GM21737 (cell line): ENCODE measurements around the gene CCDC24.

Experiments used
- ATAC-seq: cut with Tn5 transposase; IDR thresholded peaks from one replicate; pipeline ENCODE4 v1.9.1; 2021; ENCODE audit warnings: mild to moderate bottlenecking, moderate library complexity; ENCODE audit not compliant: unreplicated experiment

Gene CCDC24

DNA sequence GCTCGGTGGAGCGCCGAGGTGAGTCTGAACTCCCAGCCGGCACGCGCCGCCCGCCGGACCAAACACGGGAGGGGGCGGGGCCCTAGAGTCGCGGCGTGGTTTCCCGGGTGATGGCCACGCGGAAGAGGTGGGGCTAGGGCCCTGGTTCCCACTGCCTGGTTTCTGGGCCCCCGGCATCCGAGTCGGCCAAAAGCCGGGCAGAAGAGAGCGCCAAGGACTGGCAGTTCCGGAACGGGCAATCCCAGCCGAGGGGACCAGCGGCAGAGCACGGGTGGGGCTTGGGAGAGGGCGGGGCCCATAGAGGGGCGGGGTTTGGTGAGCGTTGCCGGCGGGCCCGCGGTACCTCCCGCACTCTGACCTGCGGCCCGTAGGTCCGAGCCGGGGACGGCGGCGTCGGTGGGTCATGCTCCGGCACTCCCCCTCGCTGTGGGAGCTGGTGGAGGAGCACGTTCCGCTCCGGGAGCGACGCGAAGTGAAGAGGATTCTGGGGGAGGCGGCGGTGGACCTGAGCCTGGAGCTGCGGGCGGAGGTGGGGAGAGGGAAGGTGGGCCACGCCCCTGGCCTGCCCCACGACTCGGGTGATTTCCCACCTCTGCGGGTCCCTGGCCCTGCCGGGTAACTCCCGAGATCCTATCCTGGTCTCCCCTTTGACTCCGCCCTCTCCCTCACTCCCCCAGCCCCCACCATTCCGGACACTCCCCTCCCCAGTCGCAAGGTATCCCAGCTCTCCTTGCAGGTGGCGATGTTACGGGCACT is at the start of gene CCDC24:
TSS of gene CCDC24 (plus strand) at position 124 of the 756 bp plus-strand sequence. CDS start at position 404, 280 bp downstream.
- peak; percentile 72 for ATAC-seq

DNA sequence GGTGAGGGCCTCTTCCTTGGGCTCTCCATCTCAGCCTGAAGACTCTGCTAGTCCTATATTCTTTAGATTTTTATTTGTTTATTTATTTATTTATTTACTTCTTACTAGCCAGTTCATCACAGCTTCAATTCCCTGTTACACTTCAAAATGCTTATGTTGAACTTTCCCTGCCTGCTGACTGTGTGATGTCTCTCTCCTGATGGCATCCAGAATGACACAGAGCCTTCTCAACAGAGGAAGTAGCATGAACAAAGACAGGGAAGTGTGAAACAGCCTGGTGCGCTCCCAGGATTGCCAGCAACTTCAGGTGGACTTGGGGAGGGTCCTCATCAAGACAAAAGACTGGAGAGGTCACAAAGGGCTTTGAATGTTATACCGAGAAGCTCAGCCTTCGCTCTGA is 49.0 kb upstream of the CCDC24 start:
- no peak for ATAC-seq

DNA sequence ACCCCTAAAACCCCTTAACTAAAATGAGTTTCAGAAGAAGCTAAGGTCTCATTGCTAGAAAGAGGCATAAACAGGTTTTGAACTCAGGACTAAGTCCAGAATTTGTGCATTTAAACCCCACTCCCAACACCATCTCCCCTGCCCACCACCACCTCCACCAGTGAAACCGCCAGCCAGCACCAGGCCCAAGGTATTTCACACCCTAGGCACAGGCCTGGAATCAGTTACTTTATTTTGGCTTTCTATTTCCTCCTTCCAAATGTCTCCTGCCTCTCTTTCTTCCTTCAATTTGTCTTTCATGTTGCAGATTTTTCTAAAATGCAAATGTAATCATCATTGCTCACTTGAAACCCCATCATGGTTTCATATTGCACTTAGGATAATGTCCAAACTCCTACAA is 46.5 kb upstream of the CCDC24 start:
- ATAC-seq = no peak

DNA sequence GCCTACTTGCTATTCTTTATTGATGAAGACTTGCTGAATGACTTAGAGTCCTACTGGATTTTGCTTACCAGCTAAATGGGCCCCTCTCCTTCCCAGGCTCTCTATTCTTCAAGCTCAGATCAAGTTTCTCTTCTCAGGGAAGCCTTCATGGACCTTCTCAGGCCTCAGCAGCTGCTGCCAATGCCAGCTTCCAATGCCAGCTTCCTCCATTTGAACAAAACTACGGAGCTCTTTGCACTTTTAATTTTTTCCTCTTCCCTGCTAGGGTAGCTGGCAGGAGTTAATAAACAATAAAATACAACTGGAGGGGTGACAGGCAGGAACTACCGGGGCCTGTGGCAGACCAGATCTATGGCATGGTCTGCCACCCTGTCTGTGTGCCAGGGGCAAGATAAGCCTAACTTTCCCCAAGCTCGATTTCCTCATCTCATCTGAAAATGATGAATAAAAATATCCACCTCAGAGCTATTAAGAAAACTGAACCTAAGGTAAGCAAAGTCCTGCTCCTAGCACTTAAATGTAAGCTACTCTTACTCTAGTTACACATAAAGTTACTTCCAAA is 45.6 kb upstream of the CCDC24 start:
- ATAC-seq = no peak

DNA sequence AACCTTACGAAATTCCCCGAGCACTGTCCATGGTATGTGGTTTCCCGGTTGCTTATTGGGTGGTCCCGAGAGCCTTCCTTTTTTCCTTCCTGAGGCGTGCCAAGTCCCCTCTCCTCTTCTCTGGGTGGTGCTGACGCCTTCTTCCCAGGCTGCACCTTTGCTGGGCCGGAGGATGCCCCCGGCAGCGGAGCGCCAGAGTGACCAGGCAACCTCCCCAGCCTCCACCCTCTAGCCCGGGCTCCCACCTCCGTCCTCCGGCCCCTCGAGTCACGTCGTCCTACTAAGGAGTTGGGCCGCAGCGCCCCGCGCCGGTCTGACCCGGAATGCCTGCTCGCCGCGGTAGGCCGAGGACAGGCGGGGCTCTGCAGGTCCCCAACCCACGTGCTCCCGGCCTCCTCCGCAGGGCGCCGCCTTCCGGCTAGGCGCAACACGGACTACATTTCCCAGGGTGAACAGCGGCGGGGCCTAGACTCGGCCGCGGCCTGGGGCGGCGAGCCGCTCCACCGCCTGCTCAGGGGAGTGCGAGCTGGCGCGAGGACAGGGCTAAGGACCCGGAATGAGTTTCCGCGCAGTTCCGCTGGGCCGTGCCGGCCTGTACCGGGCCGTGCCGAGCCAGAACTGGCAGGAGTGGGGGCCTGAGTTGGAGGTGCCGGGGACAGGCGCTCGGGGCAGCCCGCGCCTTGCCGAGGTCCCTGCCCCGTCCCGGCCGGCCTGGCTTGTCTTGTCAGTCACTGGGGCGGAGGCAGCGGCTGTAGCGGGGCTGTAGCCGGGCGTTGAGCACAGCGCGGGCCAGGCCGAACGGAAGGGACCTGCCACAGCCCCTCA is 45.0 kb upstream of the CCDC24 start, which contains the start of gene IPO13:
TSS of gene IPO13 (plus strand) at position 715 of the 825 bp plus-strand sequence. CDS start 651 bp downstream, outside the sequence.
- ATAC-seq = peak; percentile 85

DNA sequence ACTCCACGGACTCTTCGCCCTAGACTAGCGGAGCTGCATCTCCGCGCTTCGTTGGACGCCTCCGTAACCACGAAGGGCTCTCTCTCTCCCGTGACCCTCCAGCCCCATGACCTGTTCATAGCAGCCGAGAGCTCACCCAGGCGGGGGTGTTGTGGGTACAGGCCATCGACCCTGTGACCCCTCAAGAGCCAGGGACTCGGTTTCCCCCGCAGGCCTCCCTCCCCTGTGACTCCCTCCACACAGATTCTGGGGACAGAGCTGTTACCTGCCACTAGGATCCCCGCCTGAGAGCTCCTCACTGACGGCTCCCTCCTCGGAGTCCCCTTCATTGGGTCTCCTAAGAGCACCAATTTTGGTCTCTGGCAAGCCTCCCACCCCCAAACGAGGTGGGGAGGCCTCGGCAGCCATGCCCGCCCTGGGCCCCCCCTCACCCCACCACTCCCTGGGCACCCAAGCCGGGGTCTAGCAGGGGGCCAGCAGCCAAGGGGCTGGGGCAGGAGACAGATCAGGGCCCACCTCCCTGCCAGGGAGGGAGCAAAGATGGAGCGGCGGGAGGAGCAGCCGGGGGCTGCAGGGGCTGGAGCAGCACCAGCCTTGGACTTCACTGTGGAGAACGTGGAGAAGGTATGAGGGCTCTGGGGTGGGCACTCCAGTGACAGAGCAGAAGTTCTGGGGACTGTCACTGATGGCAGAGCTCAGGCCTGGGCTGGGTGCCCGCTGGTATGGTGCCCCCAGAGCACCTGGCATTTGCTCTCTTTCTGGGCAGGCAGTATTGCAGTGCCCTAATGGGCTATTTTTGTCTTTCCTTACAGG is 44.1 kb upstream of the CCDC24 start:
- peak; percentile 18 for ATAC-seq

DNA sequence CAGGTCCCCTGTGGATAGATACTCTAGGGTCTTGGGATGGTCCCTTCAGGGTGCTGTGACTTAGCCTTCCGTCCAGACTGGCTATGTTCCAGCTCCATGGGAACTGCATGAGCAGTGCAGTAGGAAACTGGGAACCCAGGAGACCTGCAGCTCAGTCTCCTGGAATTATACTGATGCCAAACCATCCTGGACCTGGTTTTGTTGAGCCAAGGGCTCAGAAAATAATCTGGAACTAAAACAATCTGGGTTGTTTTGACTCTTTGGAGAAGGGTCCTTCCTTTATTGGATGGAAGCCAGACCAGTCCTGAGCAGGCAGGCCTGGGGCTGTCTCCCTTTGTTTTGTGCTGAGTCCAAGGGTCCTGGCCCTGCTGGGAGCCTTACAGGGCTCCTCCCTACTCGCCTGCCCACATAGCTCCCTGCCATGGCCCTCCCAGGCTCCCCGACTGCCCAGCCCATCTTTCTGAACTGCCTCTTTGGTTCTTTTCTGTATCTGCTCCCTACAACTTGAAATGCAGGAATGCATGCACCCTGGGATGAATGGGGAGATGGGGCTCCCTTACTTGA is 43.4 kb upstream of the CCDC24 start:
- no peak for ATAC-seq

DNA sequence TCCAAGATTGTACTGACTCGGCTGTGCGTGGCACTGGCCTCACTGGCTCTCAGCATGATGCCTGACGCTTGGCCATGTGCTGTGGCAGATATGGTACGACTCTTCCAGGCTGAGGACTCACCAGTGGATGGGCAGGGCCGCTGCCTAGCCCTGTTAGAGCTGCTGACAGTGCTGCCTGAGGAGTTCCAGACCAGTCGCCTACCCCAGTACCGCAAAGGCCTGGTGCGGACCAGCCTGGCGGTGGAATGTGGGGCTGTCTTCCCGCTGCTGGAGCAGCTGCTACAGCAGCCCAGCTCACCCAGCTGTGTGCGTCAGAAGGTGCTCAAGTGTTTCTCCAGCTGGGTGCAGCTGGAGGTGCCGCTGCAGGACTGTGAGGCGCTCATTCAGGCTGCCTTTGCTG is 41.7 kb upstream of the CCDC24 start:
- no peak for ATAC-seq

DNA sequence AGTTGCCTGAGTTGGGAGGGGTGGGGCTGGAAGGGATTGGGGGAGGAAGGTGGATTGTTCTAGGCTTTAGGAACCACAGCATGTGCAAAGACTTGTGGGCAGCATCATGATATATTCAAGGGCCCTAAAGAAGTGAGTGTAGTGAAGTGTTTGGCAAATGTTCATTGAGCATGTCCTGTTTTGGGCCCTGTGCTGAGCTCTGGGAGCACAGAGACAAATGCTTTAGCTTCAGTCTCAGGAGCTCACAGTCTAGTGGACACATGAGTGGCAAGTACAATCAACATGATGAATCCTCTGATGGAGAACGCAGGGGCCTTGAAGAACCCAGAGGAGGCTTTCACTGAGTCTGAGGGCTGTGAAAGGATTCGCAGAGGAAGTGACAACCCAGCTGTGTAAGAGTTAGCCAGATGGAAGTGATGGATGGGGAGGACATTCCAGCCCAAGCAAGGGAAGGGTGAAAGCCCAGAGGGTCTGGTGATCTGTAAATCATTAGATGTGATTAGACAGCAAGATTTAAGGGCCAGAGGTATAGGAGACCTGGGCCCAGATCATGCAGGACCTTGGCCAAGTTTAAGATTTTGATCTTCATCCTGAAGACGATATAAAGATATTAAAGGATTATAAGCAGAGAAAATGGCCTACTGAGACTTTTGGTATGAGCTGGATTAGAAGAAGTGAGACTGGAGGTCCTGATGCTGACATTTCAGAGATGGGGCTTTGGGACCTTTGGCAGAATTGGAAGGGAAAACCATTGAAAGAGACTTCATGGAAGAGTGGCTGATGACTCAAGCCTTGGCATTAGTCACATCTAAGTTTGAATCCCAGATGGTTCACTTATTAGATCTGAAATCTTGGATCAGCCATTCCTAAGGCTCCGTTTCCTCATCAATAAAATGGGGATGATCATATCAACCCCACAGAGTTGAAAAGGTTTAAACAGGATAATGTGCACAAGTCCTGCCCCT is 40.1 kb upstream of the CCDC24 start:
- no peak for ATAC-seq

DNA sequence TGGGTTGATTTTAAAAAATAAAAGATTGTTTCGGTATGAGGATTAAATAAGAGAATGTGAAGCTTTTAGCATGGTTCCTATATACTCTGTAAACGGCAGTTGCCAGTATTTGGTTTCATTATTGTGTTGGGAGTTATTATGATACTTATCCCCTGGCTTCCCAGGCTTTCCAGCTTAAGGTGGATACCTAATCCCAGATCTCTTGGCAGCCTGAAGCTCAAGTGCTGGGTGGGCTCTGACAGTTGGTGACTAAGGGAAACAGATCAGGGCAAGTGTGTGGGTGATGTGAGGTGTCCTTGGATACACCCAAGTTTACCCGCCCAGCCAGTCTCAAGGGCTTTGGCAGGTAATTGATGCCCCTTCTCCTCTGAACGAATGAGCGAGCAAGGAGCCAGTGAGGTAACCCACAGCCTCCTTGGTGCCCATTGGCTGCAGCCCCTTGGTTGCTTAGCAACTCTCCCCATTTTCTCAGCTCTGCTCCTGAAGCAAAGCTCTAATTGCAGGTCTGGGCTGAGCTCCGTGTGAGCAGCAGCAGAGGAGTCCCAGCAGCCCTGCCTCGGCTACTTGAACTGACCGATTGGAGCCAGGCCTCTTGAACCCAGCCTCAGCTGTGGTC is 38.6 kb upstream of the CCDC24 start:
- no peak for ATAC-seq

DNA sequence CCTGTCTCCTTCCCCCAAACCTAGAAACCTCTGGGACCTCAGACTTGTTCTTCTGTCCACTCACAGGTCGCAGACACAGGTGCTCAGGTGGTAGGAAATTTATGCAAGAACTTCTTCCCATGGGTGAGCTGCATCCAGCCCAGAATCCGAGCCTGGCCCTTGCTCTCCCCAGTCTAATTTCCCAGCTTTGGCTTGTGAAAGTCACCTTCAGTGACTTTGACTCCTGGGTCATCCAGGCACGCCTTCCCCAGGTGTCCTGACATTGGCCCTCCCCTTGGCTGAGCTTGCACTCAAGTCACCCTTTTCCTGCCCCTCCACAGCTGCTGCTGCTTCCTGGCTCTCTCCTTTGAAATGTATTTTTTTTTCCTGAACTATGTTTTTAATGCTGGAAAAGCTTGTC is 38.0 kb upstream of the CCDC24 start:
- ATAC-seq = no peak

DNA sequence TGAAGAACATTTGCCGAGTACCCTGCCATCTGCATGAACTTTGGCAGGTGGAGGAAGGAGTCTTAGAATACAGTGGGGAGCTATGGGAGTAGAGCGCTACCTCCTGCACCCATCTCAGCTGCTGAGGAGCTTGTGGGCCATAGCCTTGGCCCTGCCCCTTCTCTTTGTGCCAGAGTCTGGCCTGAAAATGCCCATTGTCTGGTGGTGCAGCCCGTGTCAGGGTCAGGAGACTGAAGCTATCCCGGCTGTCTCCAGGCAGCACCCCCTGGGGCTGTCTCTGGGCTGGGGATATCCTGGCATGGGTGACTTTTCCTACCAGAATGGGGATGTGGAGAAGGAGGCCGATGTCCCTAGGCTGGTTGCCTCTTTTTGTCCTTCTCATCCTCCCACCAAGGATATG is 37.4 kb upstream of the CCDC24 start:
- ATAC-seq = no peak

DNA sequence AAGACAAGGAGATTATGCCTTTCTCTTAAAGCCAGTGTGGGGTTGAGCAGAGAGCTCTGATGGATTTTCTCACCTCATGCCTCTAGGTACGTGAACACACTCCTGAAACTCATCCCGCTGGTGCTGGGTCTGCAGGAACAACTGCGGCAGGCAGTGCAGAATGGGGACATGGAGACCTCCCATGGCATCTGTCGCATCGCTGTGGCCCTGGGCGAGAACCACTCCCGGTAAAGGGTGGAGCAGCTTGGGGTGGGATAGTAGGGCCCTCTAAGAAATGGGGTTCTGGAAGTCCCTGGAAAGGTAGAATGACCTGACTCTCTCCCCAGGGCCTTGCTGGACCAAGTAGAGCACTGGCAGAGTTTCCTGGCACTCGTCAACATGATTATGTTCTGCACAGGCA is 35.2 kb upstream of the CCDC24 start:
- no peak for ATAC-seq

DNA sequence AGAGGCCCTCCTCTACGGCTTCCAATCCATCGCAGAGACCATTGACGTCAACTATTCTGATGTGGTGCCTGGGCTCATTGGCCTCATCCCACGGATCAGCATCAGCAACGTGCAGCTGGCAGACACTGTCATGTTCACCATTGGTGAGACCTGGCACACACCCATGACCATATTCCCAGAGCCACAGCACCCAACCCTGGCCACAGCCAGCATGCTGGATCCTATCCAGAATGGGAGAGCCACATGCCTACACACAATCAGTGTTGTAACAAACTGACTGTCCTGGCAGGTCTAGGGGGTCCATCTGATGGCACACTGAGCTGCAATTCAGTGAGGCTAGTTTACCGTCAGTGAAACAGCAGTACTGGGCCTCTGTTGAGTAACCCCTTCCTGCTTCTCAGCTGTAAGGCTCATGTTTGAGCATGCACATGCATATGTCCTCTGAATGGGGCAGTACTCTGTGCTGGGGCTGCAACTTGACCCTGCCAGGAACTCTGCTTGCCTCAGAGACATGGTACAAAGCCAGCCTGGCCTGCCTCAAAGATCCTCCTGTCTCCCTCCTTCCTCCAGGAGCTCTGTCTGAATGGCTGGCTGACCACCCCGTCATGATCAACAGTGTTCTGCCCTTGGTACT is 33.9 kb upstream of the CCDC24 start:
- ATAC-seq = no peak

DNA sequence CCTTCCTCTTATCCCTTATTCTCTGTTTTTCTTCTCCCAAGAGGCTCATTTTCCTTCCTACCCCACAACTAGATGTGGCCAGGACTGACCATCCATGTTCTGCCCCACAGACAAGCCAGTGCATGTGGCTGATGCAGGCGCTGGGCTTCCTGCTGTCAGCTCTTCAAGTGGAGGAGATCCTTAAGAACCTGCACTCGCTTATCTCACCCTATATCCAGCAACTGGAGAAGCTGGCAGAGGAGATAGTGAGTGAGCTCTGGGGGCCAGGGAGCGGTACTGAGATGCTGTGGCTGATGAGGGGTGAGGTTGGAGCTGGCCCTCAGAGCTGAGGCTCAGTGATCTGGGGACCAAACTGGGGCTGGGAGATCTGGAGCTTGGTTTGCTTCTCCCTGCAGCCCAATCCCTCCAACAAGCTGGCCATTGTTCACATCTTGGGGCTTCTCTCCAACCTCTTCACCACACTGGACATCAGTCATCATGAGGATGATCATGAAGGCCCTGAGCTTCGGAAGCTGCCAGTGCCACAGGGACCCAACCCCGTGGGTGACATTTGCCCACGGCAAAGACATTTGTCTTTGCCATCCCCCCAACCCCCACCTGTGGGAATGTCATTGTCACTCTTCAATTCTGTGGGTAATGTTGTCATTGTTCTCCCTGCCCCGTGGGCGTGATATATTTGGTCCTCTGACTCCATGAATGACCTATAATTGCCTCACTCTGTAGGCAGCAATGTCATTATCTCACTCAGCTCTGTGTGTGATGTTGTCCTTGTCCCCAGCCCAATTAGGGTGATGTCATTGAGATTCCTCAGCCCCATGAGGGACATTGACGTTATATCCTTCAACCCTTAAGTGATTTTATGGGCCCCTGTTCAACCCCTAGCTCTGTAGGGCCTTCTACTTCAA is 32.8 kb upstream of the CCDC24 start:
- no peak for ATAC-seq

DNA sequence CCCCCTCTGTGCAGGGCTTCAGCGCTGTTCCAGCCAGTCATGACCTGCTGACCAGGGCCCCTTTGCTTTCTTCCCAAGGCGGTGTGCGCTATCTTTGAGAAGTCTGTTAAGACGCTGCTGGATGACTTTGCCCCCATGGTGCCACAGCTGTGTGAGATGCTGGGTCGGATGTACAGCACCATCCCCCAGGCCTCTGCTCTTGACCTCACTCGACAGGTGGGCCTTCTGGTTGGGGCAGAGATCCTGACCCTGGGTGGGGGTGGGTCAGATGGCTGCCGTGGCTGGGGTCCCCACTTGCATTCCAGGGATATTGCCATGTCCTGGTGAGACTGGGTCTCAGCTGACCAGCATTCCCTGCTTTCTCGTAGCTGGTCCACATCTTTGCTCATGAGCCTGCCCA is 30.6 kb upstream of the CCDC24 start:
- ATAC-seq = no peak

DNA sequence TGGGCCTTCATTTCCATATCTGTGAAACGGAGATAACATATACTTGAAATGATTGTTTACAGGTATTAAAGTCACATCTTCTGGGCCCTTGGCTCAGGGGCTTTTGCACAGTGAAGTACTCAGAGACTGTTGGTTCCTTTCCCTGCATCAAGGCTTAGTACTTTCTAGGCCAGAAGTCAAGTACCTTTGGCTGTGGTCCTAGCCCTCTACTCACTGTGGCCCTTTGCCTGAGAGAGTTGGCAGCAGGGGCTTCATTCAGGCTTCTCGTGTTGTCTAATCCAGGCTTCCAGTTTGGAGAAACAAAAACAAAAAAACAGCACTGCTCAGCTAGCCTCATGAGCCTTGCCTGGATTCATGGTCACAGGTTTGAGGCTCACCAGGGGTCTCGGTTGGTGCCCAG is 29.7 kb upstream of the CCDC24 start:
- ATAC-seq = no peak

DNA sequence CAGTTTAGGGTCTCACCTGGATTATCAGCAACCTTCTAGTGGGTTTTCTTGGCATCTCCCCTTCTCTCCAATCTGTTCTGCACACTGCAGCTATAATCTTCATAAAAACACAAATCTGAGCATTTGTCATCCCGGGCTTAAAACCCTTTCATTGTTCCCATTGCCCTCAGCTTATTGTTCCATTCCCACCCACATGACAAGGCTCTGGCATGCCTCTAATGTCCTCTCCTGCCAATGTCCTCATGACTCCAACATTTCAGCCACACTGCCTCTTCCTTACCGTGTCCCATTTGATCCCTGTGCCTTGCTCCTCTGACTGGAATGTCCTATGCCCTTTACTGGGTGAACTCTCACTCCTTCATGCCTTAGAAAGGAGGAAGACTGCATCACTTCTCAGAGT is 29.1 kb upstream of the CCDC24 start:
- ATAC-seq = no peak
